Endodermal cell (in vitro differentiated cells): ENCODE data around the gene ANKK1. TPM values are rescaled to one million over a fixed set of nuclear protein-coding genes. Genes with fewer than 3 reads are reported as not detected.

Source experiments
- DNase-seq: peaks from one replicate; pipeline ENCODE4 v3.0.0-alpha.2; 2017
- H3K27ac ChIP-seq: 2 replicates; pipeline ENCODE4 v1.5.1; 2013; ENCODE audit warnings: mild to moderate bottlenecking, low read depth, low read length, moderate library complexity
- H3K27me3 ChIP-seq: 2 replicates; pipeline ENCODE4 v1.6.1; 2013; ENCODE audit warnings: mild to moderate bottlenecking, low read length, moderate library complexity; ENCODE audit not compliant: insufficient read depth, control insufficient read depth, poor library complexity, severe bottlenecking
- H3K36me3 ChIP-seq: 2 replicates; pipeline ENCODE4 v1.7.0; 2013; ENCODE audit warnings: mild to moderate bottlenecking, low read length, moderate library complexity; ENCODE audit not compliant: control insufficient read depth, insufficient read depth
- H3K4me1 ChIP-seq: one replicate; pipeline ENCODE4 v1.7.0; 2013; ENCODE audit warnings: low read length; ENCODE audit not compliant: control insufficient read depth, insufficient read depth
- H3K4me3 ChIP-seq: 2 replicates; pipeline ENCODE4 v1.5.1; 2013; ENCODE audit warnings: mild to moderate bottlenecking, low read length, moderate library complexity
- H3K9ac ChIP-seq: 2 replicates; pipeline ENCODE4 v1.6.1; 2013; ENCODE audit warnings: mild to moderate bottlenecking, low read length, moderate library complexity; ENCODE audit not compliant: poor library complexity, severe bottlenecking; ENCODE audit errors: extremely low read depth
- H3K9me3 ChIP-seq: 2 replicates; pipeline ENCODE4 v1.6.1; 2013; ENCODE audit warnings: mild to moderate bottlenecking, low read length, moderate library complexity; ENCODE audit not compliant: control insufficient read depth
- H3K27ac Mint-ChIP-seq: 2 replicates; pipeline ENCODE4 v1.8.0; 2020; ENCODE audit warnings: mixed read lengths
- H3K27me3 Mint-ChIP-seq: 2 replicates; pipeline ENCODE4 v1.8.0; 2021; ENCODE audit warnings: mild to moderate bottlenecking, mixed read lengths; ENCODE audit not compliant: insufficient read depth
- H3K36me3 Mint-ChIP-seq: 2 replicates; pipeline ENCODE4 v1.8.0; 2020; ENCODE audit warnings: low read depth, mixed read lengths
- H3K4me1 Mint-ChIP-seq: 2 replicates; pipeline ENCODE4 v1.8.0; 2020; ENCODE audit warnings: mixed read lengths
- H3K4me3 Mint-ChIP-seq: 2 replicates; pipeline ENCODE4 v1.8.0; 2020; ENCODE audit warnings: mild to moderate bottlenecking, moderate library complexity, mixed read lengths
- H3K9me3 Mint-ChIP-seq: 2 replicates; pipeline ENCODE4 v1.8.0; 2020; ENCODE audit warnings: mild to moderate bottlenecking, mixed read lengths
- WGBS, 2 experiments: methylation state at CpG; one replicate each; pipeline versions ENCODE4 v1.1.5 to v1.1.7; 2013; ENCODE audit warnings: missing lambda C conversion rate in 2 of 2, mixed read lengths in 1 of 2; ENCODE audit not compliant: insufficient coverage in 1 of 2, insufficient read length in 1 of 2; 5-methylcytosine and 5-hydroxymethylcytosine counted together
- total RNA-seq, 2 donors: library from RNA; stranded (reverse); fragmentation: NEBNext Ultra II Directional in 1 of 2; extraction: Animal tissue kit (Norgen Biotek cat#: 25700) in 1 of 2; gene quantifications; 2 replicates in 1 of 2; 3 replicates in 1 of 2; pipeline ENCODE4 v1.2.1, GENCODE V29; 2021
- TF ChIP-seq, protein P1 (sequence below): fragments of 200-600 bp; sonication (generic); conservative IDR thresholded peaks from 2 replicates; pipeline ENCODE4 v1.5.0; 2021; ENCODE audit warnings: antibody characterized with exemption, mild to moderate bottlenecking

Gene ANKK1
- total RNA-seq, 2 donors from 2014 or later = not detected

DNA sequence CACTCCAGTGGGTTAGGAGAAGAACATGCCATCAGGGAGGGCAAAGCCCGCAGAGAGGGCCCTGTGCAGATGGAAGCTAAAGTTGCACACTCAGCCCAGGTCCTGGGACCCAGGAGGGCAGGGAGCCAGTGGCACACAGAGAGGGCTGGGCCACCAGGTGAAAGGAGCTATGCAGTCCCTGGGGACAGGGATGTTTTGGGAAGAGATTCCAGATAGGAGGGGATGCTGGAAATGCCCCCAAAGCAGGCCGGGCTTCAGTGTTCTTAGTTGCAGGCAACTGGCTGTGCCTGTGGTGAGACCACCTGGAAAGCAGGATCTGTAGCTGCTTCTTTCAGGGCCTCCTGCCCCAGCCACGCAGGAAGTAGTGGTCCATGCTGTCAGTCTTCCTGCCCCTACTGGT is 19.6 kb downstream of the ANKK1 start:
- H3K27ac Mint-ChIP-seq = no peak overlapping the region
- H3K9ac ChIP-seq = no peak overlapping the region
- no peaks in the 10 kb centered on the region for H3K9me3 Mint-ChIP-seq
- DNase-seq = no peak
- peaks cover 37% of the 10 kb centered on the region for H3K27me3 Mint-ChIP-seq
- H3K9me3 ChIP-seq = no peaks in the 10 kb centered on the region
- TF ChIP-seq, protein P1, sequence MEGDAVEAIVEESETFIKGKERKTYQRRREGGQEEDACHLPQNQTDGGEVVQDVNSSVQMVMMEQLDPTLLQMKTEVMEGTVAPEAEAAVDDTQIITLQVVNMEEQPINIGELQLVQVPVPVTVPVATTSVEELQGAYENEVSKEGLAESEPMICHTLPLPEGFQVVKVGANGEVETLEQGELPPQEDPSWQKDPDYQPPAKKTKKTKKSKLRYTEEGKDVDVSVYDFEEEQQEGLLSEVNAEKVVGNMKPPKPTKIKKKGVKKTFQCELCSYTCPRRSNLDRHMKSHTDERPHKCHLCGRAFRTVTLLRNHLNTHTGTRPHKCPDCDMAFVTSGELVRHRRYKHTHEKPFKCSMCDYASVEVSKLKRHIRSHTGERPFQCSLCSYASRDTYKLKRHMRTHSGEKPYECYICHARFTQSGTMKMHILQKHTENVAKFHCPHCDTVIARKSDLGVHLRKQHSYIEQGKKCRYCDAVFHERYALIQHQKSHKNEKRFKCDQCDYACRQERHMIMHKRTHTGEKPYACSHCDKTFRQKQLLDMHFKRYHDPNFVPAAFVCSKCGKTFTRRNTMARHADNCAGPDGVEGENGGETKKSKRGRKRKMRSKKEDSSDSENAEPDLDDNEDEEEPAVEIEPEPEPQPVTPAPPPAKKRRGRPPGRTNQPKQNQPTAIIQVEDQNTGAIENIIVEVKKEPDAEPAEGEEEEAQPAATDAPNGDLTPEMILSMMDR = no peak
- H3K27ac ChIP-seq = no peak overlapping the region
- H3K4me1 Mint-ChIP-seq = no peaks in the 10 kb centered on the region
- H3K36me3 Mint-ChIP-seq = no peaks in the 10 kb centered on the region
- no peak overlapping the region for H3K4me3 Mint-ChIP-seq
- H3K4me3 ChIP-seq = no peak overlapping the region
- WGBS, 2 experiments = 84 to 91% methylated on average over 2 to 3 of the region's 3 CpGs
- no peaks in the 10 kb centered on the region for H3K36me3 ChIP-seq
- peaks cover 29% of the 10 kb centered on the region for H3K27me3 ChIP-seq
- H3K4me1 ChIP-seq = peaks cover 6% of the 10 kb centered on the region

GRCh38 chr11:113408206-113408605 is 20.6 kb downstream of the ANKK1 start:
- Mint-ChIP-seq H3K4me3 (no peak overlapping the region), H3K4me1 (no peaks in the 10 kb centered on the region), H3K36me3 (no peaks in the 10 kb centered on the region), H3K9me3 (no peaks in the 10 kb centered on the region), H3K27ac (no peak overlapping the region), H3K27me3 (peaks cover 31% of the 10 kb centered on the region)
- no peak overlapping the region for H3K27ac ChIP-seq
- H3K4me1 ChIP-seq = peaks cover 6% of the 10 kb centered on the region
- no peaks in the 10 kb centered on the region for H3K9me3 ChIP-seq
- TF ChIP-seq, protein P1 = no peak
- 73 to 83% methylated on average over 4 to 9 of the region's 9 CpGs for WGBS, 2 experiments
- DNase-seq = no peak
- no peaks in the 10 kb centered on the region for H3K36me3 ChIP-seq
- H3K27me3 ChIP-seq = peaks cover 19% of the 10 kb centered on the region
- no peak overlapping the region for H3K9ac ChIP-seq
- no peak overlapping the region for H3K4me3 ChIP-seq

- H3K36me3 Mint-ChIP-seq = no peaks in the 10 kb centered on the region
Observed at GRCh38 chr11:113408887-113409286, 21.3 kb downstream of the ANKK1 start.

More at GRCh38 chr11:113408887-113409286, 21.3 kb downstream of the ANKK1 start:
- Histone ChIP-seq H3K36me3 (no peaks in the 10 kb centered on the region), H3K9ac (no peak overlapping the region), H3K4me1 (peaks cover 6% of the 10 kb centered on the region), H3K4me3 (no peak overlapping the region), H3K9me3 (no peaks in the 10 kb centered on the region), H3K27ac (no peak overlapping the region), H3K27me3 (peaks cover 12% of the 10 kb centered on the region)
- H3K4me1 Mint-ChIP-seq = no peaks in the 10 kb centered on the region
- no peaks in the 10 kb centered on the region for H3K9me3 Mint-ChIP-seq
- WGBS, 2 experiments = 82 to 100% methylated on average over 3 to 9 of the region's 9 CpGs
- DNase-seq = no peak
- peaks cover 30% of the 10 kb centered on the region for H3K27me3 Mint-ChIP-seq
- no peak overlapping the region for H3K4me3 Mint-ChIP-seq
- no peak overlapping the region for H3K27ac Mint-ChIP-seq
- TF ChIP-seq, protein P1 = no peak
